ENCODE measurements around the gene HDAC9. TPM values are rescaled to one million over a fixed set of nuclear protein-coding genes. Genes with fewer than 3 reads are reported as not detected.
"Not testable (repeated sequence)": the region's sequence is repeated elsewhere in the genome, so short reads cannot be mapped to it uniquely, and the experiment has no call there.

HDAC9 gene
- total RNA-seq, 1 donor from 2014 or later, result 28.6 TPM

DNA sequence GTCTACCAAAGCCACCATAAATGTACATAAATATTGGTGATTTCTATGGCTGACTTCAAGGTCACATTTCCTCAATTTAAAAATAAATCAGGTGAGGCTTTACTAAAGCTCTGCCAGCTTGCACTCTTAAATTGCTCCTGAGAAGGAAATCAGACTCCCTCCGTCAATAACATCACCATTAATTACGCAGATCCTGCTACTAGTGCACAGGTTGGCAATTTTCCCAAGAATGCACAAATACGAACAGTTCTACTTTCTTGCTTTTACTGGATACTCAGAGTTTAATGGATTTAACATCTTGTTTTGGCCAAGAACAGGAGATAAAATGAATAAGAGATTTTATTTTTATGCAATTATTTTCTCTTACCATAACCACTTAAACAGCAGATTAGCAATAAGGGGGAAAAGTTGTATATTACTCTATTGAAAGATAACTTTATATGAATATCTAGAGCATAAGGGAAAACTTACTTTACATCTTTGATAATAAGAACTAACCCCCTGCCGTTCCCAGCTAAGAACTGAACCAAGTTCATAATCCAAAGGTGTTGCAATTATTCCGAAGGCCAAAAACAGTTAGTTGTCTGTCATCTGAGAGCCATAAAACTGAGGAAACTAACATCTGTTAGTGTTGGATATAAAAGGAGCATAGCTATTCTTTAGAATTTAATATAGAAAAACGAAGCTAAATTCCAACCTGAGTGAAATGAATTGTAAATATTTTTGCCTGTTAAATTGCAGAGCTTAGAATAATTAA, 481.3 kb downstream of the HDAC9 start:
- Histone ChIP-seq H3K9ac (no peak overlapping the region), H3K79me2 (ENCODE audit: low read depth) (no peaks in the 10 kb centered on the region), H3F3A (ENCODE audit: low read depth) (no peaks in the 10 kb centered on the region), H3K4me2 (no peak overlapping the region), H2AFZ (replicated peaks) (no peak overlapping the region), H3K4me3 (no peak overlapping the region), H3K9me3 (ENCODE audit: low read depth) (no peaks in the 10 kb centered on the region), H4K20me1 (ENCODE audit: low read depth) (no peaks in the 10 kb centered on the region), H3K27me3 (no peaks in the 10 kb centered on the region), H3K27ac (no peak overlapping the region), H3K36me3 (no peaks in the 10 kb centered on the region), H3K4me1 (no peaks in the 10 kb centered on the region)
- H3K36me3 Mint-ChIP-seq, result peaks cover 2% of the 10 kb centered on the region
- H3K9me3 Mint-ChIP-seq, result peaks cover 2% of the 10 kb centered on the region
- no peaks in the 10 kb centered on the region for H3K27me3 Mint-ChIP-seq (ENCODE audit: insufficient read depth, low read depth)
- peaks cover 13% of the 10 kb centered on the region for H3K4me1 Mint-ChIP-seq
- DNase-seq (ENCODE audit: low spot score), result no peak
- no peak overlapping the region for H3K27ac Mint-ChIP-seq
- TF ChIP-seq EZH2 (IDR thresholded peaks at IDR 0.05) (no peak), CTCF (IDR thresholded peaks at IDR 0.05) (no peak), EZH2phosphoT487 (IDR thresholded peaks at IDR 0.05) (no peak)
- no peak overlapping the region for H3K4me3 Mint-ChIP-seq

DNA sequence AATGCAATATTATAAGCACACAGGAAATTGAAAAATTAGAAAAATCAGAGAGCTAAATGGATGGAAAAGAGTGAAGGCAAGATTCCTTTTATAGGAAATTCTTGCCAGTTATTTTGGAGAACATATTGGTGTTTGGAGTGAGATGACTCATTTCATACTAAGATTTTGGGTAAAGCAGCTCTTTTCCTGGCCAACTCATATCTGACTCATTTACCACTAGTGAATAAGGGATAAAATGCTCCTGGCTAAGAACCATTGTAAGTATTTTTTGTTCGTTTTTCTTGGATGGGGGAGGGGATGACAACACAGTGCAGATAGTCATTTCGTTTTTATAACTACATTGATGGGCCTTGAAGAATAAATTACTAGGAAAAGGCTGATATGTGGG, 482.6 kb downstream of the HDAC9 start:
- Mint-ChIP-seq H3K9me3 (peaks cover 2% of the 10 kb centered on the region), H3K4me3 (no peak overlapping the region), H3K27ac (no peak overlapping the region), H3K27me3 (ENCODE audit: insufficient read depth, low read depth) (no peaks in the 10 kb centered on the region), H3K36me3 (peaks cover 2% of the 10 kb centered on the region), H3K4me1 (peaks cover 13% of the 10 kb centered on the region)
- Histone ChIP-seq H3K4me3 (no peak overlapping the region), H3K79me2 (ENCODE audit: low read depth) (no peaks in the 10 kb centered on the region), H3K9me3 (ENCODE audit: low read depth) (no peaks in the 10 kb centered on the region), H4K20me1 (ENCODE audit: low read depth) (no peaks in the 10 kb centered on the region), H3K36me3 (no peaks in the 10 kb centered on the region), H3K27ac (no peak overlapping the region), H2AFZ (replicated peaks) (no peak overlapping the region), H3K4me1 (no peaks in the 10 kb centered on the region), H3K9ac (no peak overlapping the region), H3K27me3 (no peaks in the 10 kb centered on the region), H3F3A (ENCODE audit: low read depth) (no peaks in the 10 kb centered on the region), H3K4me2 (no peak overlapping the region)
- TF ChIP-seq CTCF (IDR thresholded peaks at IDR 0.05) (no peak), EZH2phosphoT487 (IDR thresholded peaks at IDR 0.05) (no peak), EZH2 (IDR thresholded peaks at IDR 0.05) (no peak)
- no peak for DNase-seq (ENCODE audit: low spot score)

DNA sequence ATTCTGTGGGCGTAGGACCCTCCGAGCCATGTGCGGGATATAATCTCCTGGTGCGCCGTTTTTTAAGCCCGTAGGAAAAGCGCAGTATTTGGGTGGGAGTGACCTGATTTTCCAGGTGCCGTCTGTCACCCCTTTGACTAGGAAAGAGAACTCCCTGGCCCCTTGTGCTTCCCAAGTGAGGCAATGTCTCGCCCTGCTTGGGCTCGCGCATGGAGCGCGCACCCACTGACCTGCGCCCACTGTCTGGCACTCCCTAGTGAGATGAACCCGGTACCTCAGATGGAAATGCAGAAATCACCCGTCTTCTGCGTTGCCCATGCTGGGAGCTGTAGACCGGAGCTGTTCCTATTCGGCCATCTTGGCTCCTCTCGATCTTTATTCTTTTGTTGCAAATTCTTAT, 495.2 kb downstream of the HDAC9 start:
- H3K4me1 Mint-ChIP-seq; H3K27ac Mint-ChIP-seq; H3K36me3 Mint-ChIP-seq; H3K4me1 ChIP-seq; H3K9ac ChIP-seq; H3K9me3 ChIP-seq (ENCODE audit: low read depth); H3F3A ChIP-seq (ENCODE audit: low read depth); H3K27ac ChIP-seq; H3K79me2 ChIP-seq (ENCODE audit: low read depth); H2AFZ ChIP-seq (replicated peaks); H3K4me3 Mint-ChIP-seq; H3K9me3 Mint-ChIP-seq; H3K36me3 ChIP-seq; H3K4me3 ChIP-seq; H3K4me2 ChIP-seq; H3K27me3 ChIP-seq; H3K27me3 Mint-ChIP-seq (ENCODE audit: insufficient read depth, low read depth); DNase-seq (ENCODE audit: low spot score); H4K20me1 ChIP-seq (ENCODE audit: low read depth): not testable (repeated sequence)

- no peak overlapping the region for H3K4me3 Mint-ChIP-seq
Observed at GRCh38 chr7:18993933-18994668, 498.6 kb downstream of the HDAC9 start.

More at GRCh38 chr7:18993933-18994668, 498.6 kb downstream of the HDAC9 start:
- Histone ChIP-seq H3K79me2 (ENCODE audit: low read depth) (no peaks in the 10 kb centered on the region), H3K4me1 (peaks cover 3% of the 10 kb centered on the region), H3K4me3 (no peak overlapping the region), H3K9me3 (ENCODE audit: low read depth) (no peaks in the 10 kb centered on the region), H3K4me2 (no peak overlapping the region), H3K27me3 (no peaks in the 10 kb centered on the region), H3K9ac (no peak overlapping the region), H3K36me3 (no peaks in the 10 kb centered on the region), H3K27ac (no peak overlapping the region), H4K20me1 (ENCODE audit: low read depth) (no peaks in the 10 kb centered on the region), H2AFZ (replicated peaks) (no peak overlapping the region), H3F3A (ENCODE audit: low read depth) (no peaks in the 10 kb centered on the region)
- peaks cover 4% of the 10 kb centered on the region for H3K4me1 Mint-ChIP-seq
- TF ChIP-seq CTCF (IDR thresholded peaks at IDR 0.05) (no peak), EZH2phosphoT487 (IDR thresholded peaks at IDR 0.05) (no peak), EZH2 (IDR thresholded peaks at IDR 0.05) (no peak)
- no peak for DNase-seq (ENCODE audit: low spot score)
- peaks cover 4% of the 10 kb centered on the region for H3K9me3 Mint-ChIP-seq
- H3K36me3 Mint-ChIP-seq, result no peaks in the 10 kb centered on the region
- H3K27ac Mint-ChIP-seq, result no peak overlapping the region
- H3K27me3 Mint-ChIP-seq (ENCODE audit: insufficient read depth, low read depth), result peaks cover 2% of the 10 kb centered on the region
